Neuronal stem cell (in vitro differentiated cells): ENCODE results near the gene ADCY3.

Experiments used
- DNase-seq: peaks from one replicate; pipeline ENCODE4 v3.0.0-alpha.2; 2013; ENCODE audit warnings: low spot score
- H2AFZ ChIP-seq: one replicate; pipeline ENCODE4 v1.6.1; 2013; ENCODE audit warnings: mild to moderate bottlenecking, low read length, inconsistent platforms
- H2AK5ac ChIP-seq: 2 replicates; pipeline ENCODE4 v1.6.1; 2013; ENCODE audit warnings: low read depth, mild to moderate bottlenecking, inconsistent platforms, low read length, moderate library complexity, mixed read lengths
- H2BK120ac ChIP-seq: 2 replicates; pipeline ENCODE4 v1.6.1; 2013; ENCODE audit warnings: low read depth, mild to moderate bottlenecking, inconsistent platforms, low read length, moderate library complexity, mixed read lengths
- H2BK12ac ChIP-seq: one replicate; pipeline ENCODE4 v1.6.1; 2013; ENCODE audit warnings: low read length, inconsistent platforms
- H2BK15ac ChIP-seq: 2 replicates; pipeline ENCODE4 v1.6.1; 2013; ENCODE audit warnings: mild to moderate bottlenecking, low read length, inconsistent platforms, mixed read lengths
- H2BK5ac ChIP-seq: one replicate; pipeline ENCODE4 v1.6.1; 2013; ENCODE audit warnings: inconsistent platforms, mild to moderate bottlenecking, low read length, moderate library complexity
- H3K14ac ChIP-seq: one replicate; pipeline ENCODE4 v1.6.1; 2013; ENCODE audit warnings: low read length, inconsistent platforms
- H3K18ac ChIP-seq: 2 replicates; pipeline ENCODE4 v1.6.1; 2013; ENCODE audit warnings: low read length, inconsistent platforms
- H3K23ac ChIP-seq: 2 replicates; pipeline ENCODE4 v1.6.1; 2013; ENCODE audit warnings: low read depth, mild to moderate bottlenecking, mixed read lengths, low read length, inconsistent platforms; ENCODE audit not compliant: poor library complexity
- H3K27ac ChIP-seq: replicated peaks from 3 replicates; pipeline ENCODE4 v1.5.1; 2013; ENCODE audit warnings: low read length, inconsistent platforms
- H3K27me3 ChIP-seq, 3 experiments: 2 replicates each; pipeline ENCODE4 v1.6.1; 2013; ENCODE audit warnings: low read length in 3 of 3, mild to moderate bottlenecking in 2 of 3, inconsistent platforms in 1 of 3, low read depth in 1 of 3, mixed read lengths in 1 of 3, moderate library complexity in 1 of 3; ENCODE audit not compliant: control insufficient read depth in 3 of 3, insufficient read depth in 3 of 3
- H3K36me3 ChIP-seq, 2 donors: replicated peaks in 1 of 2; 2 replicates each; pipeline ENCODE4 v1.6.1; 2013; ENCODE audit warnings: low read length in 2 of 2; ENCODE audit not compliant: control insufficient read depth in 2 of 2, insufficient read depth in 2 of 2
- H3K4ac ChIP-seq: 2 replicates; pipeline ENCODE4 v1.6.1; 2013; ENCODE audit warnings: inconsistent platforms, mild to moderate bottlenecking, low read length, moderate library complexity
- H3K4me1 ChIP-seq, 2 donors: 1 replicate in 1 of 2; 2 replicates in 1 of 2; pipeline ENCODE4 v1.6.1; 2013; ENCODE audit warnings: low read length in 2 of 2, low read depth in 1 of 2; ENCODE audit not compliant: control insufficient read depth in 2 of 2, insufficient read depth in 1 of 2
- H3K4me2 ChIP-seq: one replicate; pipeline ENCODE4 v1.6.1; 2013; ENCODE audit warnings: mild to moderate bottlenecking, low read length, inconsistent platforms; ENCODE audit not compliant: insufficient read depth, poor library complexity, severe bottlenecking
- H3K4me3 ChIP-seq, 2 donors: 2 replicates each; pipeline ENCODE4 v1.5.1; 2013; ENCODE audit warnings: low read length in 2 of 2, mild to moderate bottlenecking in 2 of 2, inconsistent platforms in 1 of 2, moderate library complexity in 1 of 2
- H3K79me1 ChIP-seq: one replicate; pipeline ENCODE4 v1.6.1; 2013; ENCODE audit warnings: low read depth, mild to moderate bottlenecking, inconsistent platforms, low read length, moderate library complexity
- H3K9ac ChIP-seq: one replicate; pipeline ENCODE4 v1.6.1; 2013; ENCODE audit warnings: mild to moderate bottlenecking, low read depth, low read length, inconsistent platforms; ENCODE audit not compliant: poor library complexity
- H3K9me3 ChIP-seq, 2 donors: replicated peaks in 1 of 2; 2 replicates each; pipeline versions ENCODE3 to v1.6.1; 2013; ENCODE audit warnings: low read length in 2 of 2, mild to moderate bottlenecking in 2 of 2, inconsistent platforms in 1 of 2, low read depth in 1 of 2, mixed read lengths in 1 of 2, moderate library complexity in 1 of 2; ENCODE audit not compliant: control insufficient read depth in 2 of 2, insufficient read depth in 1 of 2
- H4K8ac ChIP-seq: one replicate; pipeline ENCODE4 v1.6.1; 2013; ENCODE audit warnings: low read depth, mild to moderate bottlenecking, inconsistent platforms, low read length, moderate library complexity
- H4K91ac ChIP-seq: one replicate; pipeline ENCODE4 v1.6.1; 2013; ENCODE audit warnings: low read length, low read depth, mild to moderate bottlenecking, inconsistent platforms; ENCODE audit not compliant: poor library complexity
- WGBS, 2 donors: extraction: QIAGEN DNeasy Blood & Tissue Kit; methylation state at CpG; one replicate each; pipeline ENCODE4 v1.1.7; 2013; ENCODE audit warnings: missing lambda C conversion rate in 2 of 2, mixed read lengths in 1 of 2; ENCODE audit not compliant: insufficient read length in 2 of 2, insufficient replicate concordance in 1 of 2; ENCODE audit errors: extremely low coverage in 2 of 2; 5-methylcytosine and 5-hydroxymethylcytosine counted together

The ADCY3 gene

GRCh38 chr2:24783641-24784040, 136.4 kb downstream of the ADCY3 start:
- Histone ChIP-seq H3K4me1 (no peaks in the 10 kb centered on the region), H3K9me3 (no peaks in the 10 kb centered on the region), H3K14ac (no peak overlapping the region), H3K27ac (no peak overlapping the region), H2BK5ac (no peak overlapping the region), H2AFZ (no peak overlapping the region), H3K27me3 (no peaks in the 10 kb centered on the region), H2BK12ac (no peak overlapping the region), H3K23ac (no peak overlapping the region), H4K8ac (no peak overlapping the region), H3K4me2 (no peak overlapping the region), H2BK15ac (no peak overlapping the region), H3K79me1 (no peaks in the 10 kb centered on the region), H2BK120ac (no peak overlapping the region), H4K91ac (no peak overlapping the region), H3K4me3 (no peak overlapping the region), H3K4ac (no peak overlapping the region), H3K18ac (no peak overlapping the region), H3K36me3 (no peaks in the 10 kb centered on the region), H3K9ac (no peak overlapping the region), H2AK5ac (no peak overlapping the region)
- no CpG with 5 or more reads among the region's 3 CpGs for WGBS, 2 donors
- no peak for DNase-seq

GRCh38 chr2:24779116-24779515, 140.9 kb downstream of the ADCY3 start:
- Histone ChIP-seq H3K4me3 (no peak overlapping the region), H3K27me3 (no peaks in the 10 kb centered on the region), H4K91ac (no peak overlapping the region), H3K27ac (no peak overlapping the region), H3K4ac (no peak overlapping the region), H3K4me2 (no peak overlapping the region), H2BK12ac (no peak overlapping the region), H2AFZ (peak overlapping the region; percentile 16), H3K23ac (no peak overlapping the region), H3K14ac (no peak overlapping the region), H3K9me3 (no peaks in the 10 kb centered on the region), H3K9ac (no peak overlapping the region), H2BK5ac (no peak overlapping the region), H2AK5ac (no peak overlapping the region), H2BK15ac (no peak overlapping the region), H3K18ac (no peak overlapping the region), H2BK120ac (no peak overlapping the region), H3K36me3 (no peaks in the 10 kb centered on the region), H3K79me1 (no peaks in the 10 kb centered on the region), H3K4me1 (no peaks in the 10 kb centered on the region), H4K8ac (no peak overlapping the region)
- DNase-seq, result no peak
- WGBS, 2 donors, result no CpG with 5 or more reads among the region's 2 CpGs

GRCh38 chr2:24774373-24774772, 145.7 kb downstream of the ADCY3 start:
- H3K23ac ChIP-seq, result no peak overlapping the region
- no peak overlapping the region for H4K8ac ChIP-seq
- no peak overlapping the region for H4K91ac ChIP-seq
- no peaks in the 10 kb centered on the region for H3K27me3 ChIP-seq
- H2BK12ac ChIP-seq, result no peak overlapping the region
- no peak overlapping the region for H3K4ac ChIP-seq
- H3K79me1 ChIP-seq, result no peaks in the 10 kb centered on the region
- H3K4me2 ChIP-seq, result no peak overlapping the region
- H3K27ac ChIP-seq, result no peak overlapping the region
- H3K4me1 ChIP-seq, result peaks cover 0 to 1% of the 10 kb centered on the region in 2 donors
- peaks cover 3 to 12% of the 10 kb centered on the region in 2 donors for H3K36me3 ChIP-seq
- H3K9me3 ChIP-seq, result peaks cover 2 to 11% of the 10 kb centered on the region in 2 donors
- H2BK15ac ChIP-seq, result no peak overlapping the region
- no peak overlapping the region for H2AFZ ChIP-seq
- H3K18ac ChIP-seq, result no peak overlapping the region
- no peak overlapping the region for H3K14ac ChIP-seq
- no peak overlapping the region for H3K4me3 ChIP-seq
- H2BK120ac ChIP-seq, result no peak overlapping the region
- no CpG with 5 or more reads among the region's 3 CpGs for WGBS, 2 donors
- no peak for DNase-seq
- H3K9ac ChIP-seq, result no peak overlapping the region
- H2BK5ac ChIP-seq, result no peak overlapping the region
- H2AK5ac ChIP-seq, result no peak overlapping the region

GRCh38 chr2:24771764-24772586, 148.1 kb downstream of the ADCY3 start:
- H3K9me3 ChIP-seq, result peaks cover 2 to 11% of the 10 kb centered on the region in 2 donors
- H3K23ac ChIP-seq, result no peak overlapping the region
- DNase-seq, result no peak
- H2BK15ac ChIP-seq, result no peak overlapping the region
- no peak overlapping the region for H2AK5ac ChIP-seq
- no peak overlapping the region for H3K18ac ChIP-seq
- peaks cover 5 to 34% of the 10 kb centered on the region in 2 donors for H3K36me3 ChIP-seq
- H2BK5ac ChIP-seq, result no peak overlapping the region
- no peak overlapping the region for H3K27ac ChIP-seq
- WGBS, 2 donors, result no CpG with 5 or more reads among the region's 5 CpGs
- no peak overlapping the region for H2BK120ac ChIP-seq
- peaks cover 0 to 1% of the 10 kb centered on the region in 2 donors for H3K4me1 ChIP-seq
- no peak overlapping the region for H3K14ac ChIP-seq
- H4K8ac ChIP-seq, result no peak overlapping the region
- H3K4ac ChIP-seq, result no peak overlapping the region
- H2AFZ ChIP-seq, result no peak overlapping the region
- H2BK12ac ChIP-seq, result no peak overlapping the region
- H3K9ac ChIP-seq, result no peak overlapping the region
- H3K4me2 ChIP-seq, result no peak overlapping the region
- no peaks in the 10 kb centered on the region for H3K27me3 ChIP-seq
- no peak overlapping the region for H3K4me3 ChIP-seq
- H3K79me1 ChIP-seq, result no peaks in the 10 kb centered on the region
- H4K91ac ChIP-seq, result no peak overlapping the region
